Inflammatory macrophage treated with lipopolysaccharide for 4 hours (primary cell): ENCODE data around the gene KCNK7.

Experiments used
- DNase-seq: peaks from one replicate; pipeline ENCODE4 v3.0.0-alpha.2; 2020

Gene KCNK7

GRCh38 chr11:65585396-65586246 is 10.0 kb downstream of the KCNK7 start:
- no peak for DNase-seq

DNA sequence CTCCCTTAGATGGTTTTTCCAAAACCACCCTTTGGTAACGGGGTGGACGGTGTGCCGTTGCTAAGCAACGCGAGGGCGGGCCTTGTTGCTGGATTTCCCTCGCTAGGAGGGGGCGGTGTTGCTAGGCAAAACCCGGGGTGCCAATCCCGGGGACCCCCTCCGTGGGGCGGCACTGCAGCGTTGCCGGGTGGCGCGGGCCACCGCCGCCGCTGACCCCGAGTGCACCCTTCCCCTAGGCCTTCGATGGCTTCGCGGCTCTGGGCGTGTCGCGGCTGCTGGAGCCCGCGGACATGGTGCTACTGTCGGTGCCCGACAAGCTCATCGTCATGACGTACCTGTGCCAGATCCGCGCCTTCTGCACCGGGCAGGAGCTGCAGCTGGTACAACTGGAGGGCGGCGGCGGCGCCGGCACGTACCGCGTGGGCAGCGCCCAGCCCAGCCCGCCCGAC is 10.9 kb downstream of the KCNK7 start:
- DNase-seq = no peak

GRCh38 chr11:65584106-65584505 is 11.5 kb downstream of the KCNK7 start:
- DNase-seq = no peak

DNA sequence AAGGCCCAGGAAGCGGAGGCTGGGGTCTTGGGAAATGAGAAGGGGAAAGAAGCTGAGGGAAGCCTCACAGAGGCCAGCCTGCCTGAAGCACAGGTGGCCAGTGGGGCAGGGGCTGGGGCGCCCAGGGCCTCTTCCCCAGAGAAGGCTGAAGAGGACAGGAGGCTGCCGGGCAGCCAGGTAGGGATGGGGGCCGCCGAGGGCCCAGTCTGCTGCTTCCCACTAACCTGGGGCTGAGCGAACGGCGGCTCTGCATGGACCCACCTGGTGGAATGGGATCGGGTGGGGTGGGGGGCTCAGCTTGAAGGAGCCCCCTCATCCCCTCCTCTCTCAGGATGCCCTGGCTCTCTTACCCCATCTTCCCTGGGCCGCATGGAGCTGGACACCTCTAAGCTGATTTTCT is 12.0 kb downstream of the KCNK7 start:
- DNase-seq = no peak

DNA sequence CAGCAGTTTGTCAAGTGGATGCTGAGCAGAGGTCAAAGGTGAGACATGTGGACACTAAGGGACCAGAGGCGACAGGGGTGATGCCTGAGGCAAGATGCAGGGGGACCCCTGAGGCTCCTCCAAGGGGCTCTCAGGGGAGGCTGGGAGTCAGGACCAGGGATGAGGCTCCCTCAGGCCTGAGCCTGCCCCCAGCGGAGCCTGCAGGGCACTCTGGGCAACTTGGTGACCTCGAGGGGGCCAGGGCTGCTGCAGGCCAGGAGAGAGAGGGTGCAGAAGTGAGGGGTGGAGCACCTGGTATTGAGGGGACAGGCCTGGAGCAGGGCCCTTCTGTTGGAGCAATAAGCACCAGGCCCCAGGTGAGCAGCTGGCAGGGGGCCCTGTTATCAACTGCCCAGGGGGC is 13.7 kb downstream of the KCNK7 start:
- DNase-seq = no peak

DNA sequence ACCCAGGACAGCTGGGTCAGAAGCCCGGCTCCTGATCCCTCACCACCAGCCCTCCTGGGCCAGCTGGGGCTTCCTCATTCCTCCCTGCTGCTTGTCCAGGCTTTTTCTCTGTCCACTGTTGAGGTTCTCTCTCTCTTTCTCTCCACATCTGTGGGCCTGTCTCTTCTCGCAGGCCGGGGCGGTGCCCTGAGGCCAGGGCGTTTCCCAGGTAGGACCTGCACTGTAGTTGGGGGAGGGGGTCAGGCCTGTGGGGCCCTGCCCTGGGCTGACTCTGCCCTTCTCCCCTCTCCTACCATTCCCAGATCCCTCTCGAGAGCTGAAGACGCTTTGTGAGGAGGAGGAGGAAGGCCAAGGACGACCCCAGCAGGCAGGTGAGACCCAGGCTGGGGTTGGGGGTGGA is 14.8 kb downstream of the KCNK7 start:
- no peak for DNase-seq

- no peak for DNase-seq
Measured at GRCh38 chr11:65580031-65580692, 15.4 kb downstream of the KCNK7 start.

GRCh38 chr11:65579291-65579690 is 16.3 kb downstream of the KCNK7 start:
- no peak for DNase-seq

GRCh38 chr11:65578667-65579066 is 16.9 kb downstream of the KCNK7 start:
- no peak for DNase-seq

DNA sequence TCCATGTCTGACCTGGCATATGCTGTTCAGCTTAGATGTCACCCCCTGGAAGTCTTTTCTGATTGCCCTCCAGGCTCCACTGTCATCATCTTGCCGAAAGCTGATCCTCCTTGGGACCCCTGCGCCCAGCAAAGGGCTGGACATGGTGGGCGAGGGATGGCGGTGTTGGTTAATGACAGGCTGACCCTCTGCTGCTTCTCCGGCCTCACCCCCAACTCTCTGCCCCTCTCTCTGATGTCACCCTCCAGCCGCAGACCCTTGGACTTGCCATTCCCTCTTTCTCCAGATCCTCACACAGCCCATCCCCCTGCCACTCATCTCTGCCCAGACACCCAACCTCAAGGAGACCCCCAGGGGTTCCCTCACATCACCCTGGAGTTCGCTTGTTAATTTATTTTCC is 17.5 kb downstream of the KCNK7 start:
- DNase-seq = no peak

DNA sequence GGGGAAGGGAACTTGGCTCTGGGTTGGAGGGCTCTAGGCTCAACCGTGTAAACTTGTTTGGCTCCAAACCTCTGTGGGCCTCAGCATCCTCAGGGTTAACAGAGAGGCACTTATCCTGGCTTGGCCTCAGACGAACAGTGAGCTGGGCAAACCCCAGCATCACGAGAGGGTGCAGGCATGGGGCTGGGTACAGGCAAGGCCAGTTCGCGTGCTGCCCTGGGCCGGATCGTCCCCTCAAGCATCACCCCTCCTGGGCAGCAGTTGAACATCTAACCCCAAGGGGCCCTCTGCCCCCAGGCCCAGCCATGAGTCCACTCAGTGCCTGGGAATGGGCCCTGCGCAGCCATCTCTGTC is 17.9 kb downstream of the KCNK7 start:
- no peak for DNase-seq

DNA sequence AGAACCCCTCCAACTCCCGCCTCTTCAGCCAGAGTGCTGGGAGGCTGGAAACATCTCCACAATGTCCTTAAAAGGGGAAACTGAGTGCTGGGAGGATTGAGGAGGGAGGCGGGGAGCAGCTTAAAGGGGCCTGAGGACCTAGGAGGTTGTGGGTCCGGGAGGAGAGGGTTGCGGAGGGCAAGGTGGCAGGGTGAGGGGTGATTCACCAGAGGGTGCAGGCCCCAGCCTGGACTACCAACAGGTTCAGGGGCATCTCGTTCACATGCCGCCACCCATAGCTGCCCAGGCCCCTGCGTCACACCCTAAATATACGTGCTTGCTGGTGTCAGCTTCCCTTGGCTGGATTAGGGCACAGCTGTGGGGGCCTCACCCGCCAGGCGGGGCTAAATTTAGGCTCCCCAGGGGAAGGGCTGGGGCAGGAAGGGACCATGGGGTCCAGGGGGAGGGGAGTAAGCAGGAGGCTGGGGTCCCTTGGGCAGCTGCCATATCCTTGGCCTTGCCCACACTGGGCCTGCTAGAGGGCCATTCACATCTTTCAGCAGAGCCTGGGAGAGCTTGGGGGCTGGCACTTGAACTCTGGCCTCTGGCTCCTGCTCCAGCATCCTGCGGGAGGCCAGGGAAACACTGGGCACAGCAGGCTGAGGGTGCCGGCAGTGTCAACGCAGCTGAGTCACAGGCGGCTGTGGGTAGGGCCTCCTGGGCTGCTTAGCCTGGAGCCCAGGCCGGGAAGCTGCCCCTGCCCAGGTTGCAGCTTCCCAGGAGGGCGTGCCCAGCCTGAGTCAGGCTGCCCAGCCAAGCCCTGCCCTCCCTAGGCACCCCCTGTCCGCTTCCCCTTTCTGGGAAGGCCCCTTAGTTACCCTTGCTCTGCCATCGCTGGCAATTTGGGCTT is 18.5 kb downstream of the KCNK7 start:
- peak; percentile 97 for DNase-seq

GRCh38 chr11:65576232-65576866 is 19.3 kb downstream of the KCNK7 start:
- DNase-seq = peak; percentile 44

DNA sequence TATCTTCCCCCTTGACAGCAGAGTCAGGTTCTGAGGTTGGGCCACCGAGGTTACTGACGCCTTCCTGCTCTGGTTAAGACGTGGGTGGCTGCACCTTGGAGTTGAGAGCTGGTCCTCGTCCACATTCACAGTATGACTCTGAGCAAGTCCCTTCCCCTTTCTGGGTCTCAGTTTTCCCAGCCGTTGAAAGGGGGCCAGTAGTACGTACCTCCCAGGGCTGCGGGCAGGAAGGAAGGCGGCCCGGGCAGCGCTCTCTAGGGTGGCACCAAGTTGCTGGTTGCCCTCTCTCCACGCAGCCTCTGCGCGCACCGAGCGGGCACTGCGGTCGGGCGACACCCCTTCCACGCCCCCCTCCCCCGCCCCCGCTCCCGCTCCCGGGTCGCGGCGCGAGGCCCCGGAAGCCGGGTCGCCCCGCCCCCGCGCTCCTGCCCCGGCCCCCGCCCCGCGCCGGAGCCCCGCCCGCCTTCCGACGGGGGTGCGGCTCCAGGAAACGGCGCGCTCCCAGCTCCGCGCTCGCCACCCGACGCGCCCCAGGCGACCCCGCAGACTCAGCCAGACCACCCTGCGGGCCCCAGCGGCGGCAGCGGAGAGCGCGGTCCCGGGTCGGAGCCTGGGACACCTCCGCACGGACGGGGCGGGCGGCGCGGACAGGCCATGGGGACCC is 19.9 kb downstream of the KCNK7 start, which contains the start of gene EHBP1L1:
Gene EHBP1L1 (plus strand): TSS at position 486 of the 664 bp plus-strand sequence. CDS start 250 bp downstream, outside the sequence.
- peak; percentile 90 for DNase-seq

- DNase-seq = no peak
Measured at GRCh38 chr11:65574811-65575567, 20.6 kb downstream of the KCNK7 start.

DNA sequence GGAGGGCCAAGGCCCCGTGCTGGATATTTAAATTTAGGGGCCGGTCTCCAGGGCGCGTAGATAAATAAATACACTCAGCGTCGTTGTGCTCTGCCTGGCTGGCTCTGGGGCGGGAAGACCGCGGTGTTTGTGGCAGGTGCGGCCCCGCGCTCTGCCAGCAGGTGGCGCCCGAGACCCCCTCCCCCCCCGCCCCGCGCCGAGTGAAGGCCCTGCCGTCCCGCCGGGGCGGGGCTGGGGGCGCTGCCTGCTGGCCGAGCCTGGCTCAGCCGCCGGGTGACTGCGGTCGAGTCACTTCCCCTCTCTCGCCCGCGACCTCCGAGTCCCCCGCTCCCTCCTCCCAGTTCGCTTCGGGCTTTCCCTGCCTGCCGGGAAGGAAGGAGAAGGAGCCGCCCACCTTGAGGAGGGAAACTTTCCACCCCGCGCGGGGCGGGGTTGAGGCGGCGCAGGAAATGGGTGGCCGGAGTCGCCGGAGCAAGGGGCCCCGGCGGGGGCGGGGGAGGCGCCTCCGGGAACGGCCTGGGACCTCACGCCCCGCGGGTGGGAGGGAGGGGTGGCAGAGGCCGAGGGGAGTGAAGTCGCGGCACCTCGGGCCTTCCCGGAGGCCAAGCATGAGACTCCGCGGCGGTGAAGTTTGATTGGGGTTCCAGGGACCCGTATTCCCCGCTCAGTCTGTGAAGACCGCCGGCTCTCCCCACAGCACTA is 21.3 kb downstream of the KCNK7 start:
- DNase-seq = peak; percentile 99

GRCh38 chr11:65573391-65574079 is 22.1 kb downstream of the KCNK7 start:
- no peak for DNase-seq

DNA sequence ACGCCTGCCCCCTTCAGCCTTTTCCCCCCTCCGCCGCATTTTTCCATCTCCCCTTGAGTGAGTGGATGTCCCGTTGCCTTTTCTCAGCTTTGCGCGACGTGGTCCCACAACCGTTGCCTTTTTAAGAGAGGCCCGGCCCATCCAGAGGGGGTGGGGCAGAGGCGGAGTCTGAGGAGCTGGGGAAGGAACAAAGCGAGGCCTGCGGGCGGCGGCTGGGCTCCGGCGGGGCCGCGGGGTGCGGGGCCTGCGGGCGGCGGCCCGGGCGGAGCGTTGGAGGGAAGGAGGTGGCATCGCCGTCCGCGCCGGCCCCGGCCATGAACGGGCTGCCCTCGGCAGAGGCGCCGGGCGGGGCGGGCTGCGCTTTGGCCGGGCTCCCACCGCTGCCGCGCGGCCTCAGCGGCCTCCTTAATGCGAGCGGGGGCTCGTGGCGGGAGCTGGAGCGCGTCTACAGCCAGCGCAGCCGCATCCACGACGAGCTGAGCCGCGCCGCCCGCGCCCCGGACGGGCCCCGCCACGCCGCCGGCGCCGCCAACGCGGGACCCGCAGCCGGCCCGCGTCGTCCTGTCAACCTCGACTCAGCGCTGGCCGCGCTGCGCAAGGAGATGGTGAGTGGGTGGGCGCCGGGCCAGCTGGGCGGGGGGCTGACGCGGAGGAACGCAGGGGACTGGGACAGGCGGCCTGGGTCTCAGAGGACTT is 23.1 kb downstream of the KCNK7 start, which contains the start of gene FAM89B:
Gene FAM89B (plus strand): TSS at position 183 of the 696 bp plus-strand sequence. CDS start 132 bp downstream, at position 315.
- DNase-seq = peak; percentile 85

DNA sequence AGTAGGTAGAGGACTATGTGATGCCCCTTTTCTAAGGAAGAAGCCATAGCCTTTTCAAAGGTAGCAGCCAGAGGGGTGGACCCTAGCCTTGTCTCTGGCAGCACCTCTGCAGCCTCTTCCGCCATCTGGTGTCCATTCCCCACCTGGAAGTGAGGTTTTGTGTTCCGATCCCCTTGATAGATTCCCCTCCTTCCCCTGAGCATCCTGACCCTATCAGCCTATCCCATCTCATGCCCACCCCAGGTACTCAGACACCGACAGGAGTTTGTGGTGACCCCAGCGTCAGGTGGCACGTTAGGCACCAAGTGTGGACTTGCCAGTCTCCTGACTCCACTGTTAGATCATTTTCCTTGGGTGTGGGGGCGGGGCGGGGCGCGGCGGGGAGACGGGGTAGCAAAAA is 23.7 kb downstream of the KCNK7 start:
- peak; percentile 12 for DNase-seq
